Loucy (cell line): ENCODE results near the gene RBBP6.

Experiments
- CTCF ChIP-seq: fragments of 200-600 bp; sonication (generic); conservative IDR thresholded peaks from 2 replicates; pipeline ENCODE4 v1.5.1; 2014; ENCODE audit warnings: mild to moderate bottlenecking, antibody characterized with exemption, low read length
- EZH2phosphoT487 ChIP-seq: fragments of 200-600 bp; IDR thresholded peaks from 2 replicates; pipeline ENCODE4 v1.6.1; 2018; ENCODE audit warnings: antibody characterized with exemption, mild to moderate bottlenecking, moderate library complexity, borderline replicate concordance

GRCh38 chr16:24617502-24617901 is 78.1 kb downstream of the RBBP6 start:
- TF ChIP-seq CTCF (no peak), EZH2phosphoT487 (no peak)
